ENCODE results near the gene JAKMIP2.

DNA sequence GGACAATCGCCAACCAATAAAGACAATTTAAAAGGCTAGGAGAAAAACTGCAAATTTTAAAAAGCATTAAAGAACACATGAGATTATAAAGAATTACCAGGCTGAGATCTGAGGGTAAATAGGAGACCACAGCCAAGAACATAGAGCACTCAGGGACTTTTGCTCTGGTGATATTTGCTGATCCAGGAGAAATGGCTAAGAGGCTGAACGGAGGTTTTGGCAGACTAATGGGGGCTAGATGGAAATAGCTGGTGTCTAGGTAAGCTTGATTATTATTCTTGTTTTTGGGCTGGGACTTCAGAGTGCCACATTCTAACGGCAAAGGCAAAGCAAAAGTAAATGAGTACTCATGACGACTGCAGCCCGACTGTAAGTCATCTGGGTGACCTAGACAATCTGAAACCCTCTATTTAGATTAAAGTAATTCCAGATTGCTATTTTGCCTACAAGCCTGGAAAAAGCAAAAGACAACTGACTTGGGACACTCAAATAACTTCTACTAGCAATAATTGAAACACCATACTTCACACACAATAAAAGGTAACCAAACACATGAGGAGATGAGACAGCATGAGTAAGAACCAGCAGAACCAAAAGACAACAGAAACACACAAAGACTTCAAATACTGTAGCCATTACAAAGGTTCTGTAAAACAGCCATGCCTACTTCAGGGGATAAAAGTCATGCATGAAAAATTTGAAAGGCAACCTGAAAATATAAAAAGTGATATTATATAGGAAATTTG, 68.8 kb downstream of the JAKMIP2 start:
- TF ChIP-seq, protein P1, sequence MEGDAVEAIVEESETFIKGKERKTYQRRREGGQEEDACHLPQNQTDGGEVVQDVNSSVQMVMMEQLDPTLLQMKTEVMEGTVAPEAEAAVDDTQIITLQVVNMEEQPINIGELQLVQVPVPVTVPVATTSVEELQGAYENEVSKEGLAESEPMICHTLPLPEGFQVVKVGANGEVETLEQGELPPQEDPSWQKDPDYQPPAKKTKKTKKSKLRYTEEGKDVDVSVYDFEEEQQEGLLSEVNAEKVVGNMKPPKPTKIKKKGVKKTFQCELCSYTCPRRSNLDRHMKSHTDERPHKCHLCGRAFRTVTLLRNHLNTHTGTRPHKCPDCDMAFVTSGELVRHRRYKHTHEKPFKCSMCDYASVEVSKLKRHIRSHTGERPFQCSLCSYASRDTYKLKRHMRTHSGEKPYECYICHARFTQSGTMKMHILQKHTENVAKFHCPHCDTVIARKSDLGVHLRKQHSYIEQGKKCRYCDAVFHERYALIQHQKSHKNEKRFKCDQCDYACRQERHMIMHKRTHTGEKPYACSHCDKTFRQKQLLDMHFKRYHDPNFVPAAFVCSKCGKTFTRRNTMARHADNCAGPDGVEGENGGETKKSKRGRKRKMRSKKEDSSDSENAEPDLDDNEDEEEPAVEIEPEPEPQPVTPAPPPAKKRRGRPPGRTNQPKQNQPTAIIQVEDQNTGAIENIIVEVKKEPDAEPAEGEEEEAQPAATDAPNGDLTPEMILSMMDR (IDR thresholded peaks at IDR 0.05), result no peak
- no peak for TF ChIP-seq POLR2A (IDR thresholded peaks at IDR 0.05; ENCODE audit: low read depth)
